ENCODE measurements around the gene LRMDA.

The LRMDA gene

GRCh38 chr10:75449382-75450074 is 18.1 kb downstream of the LRMDA start:
- DNase-seq, result no peak

- DNase-seq, result no peak
These were observed 18.6 kb downstream of the LRMDA start for GRCh38 chr10:75450075-75450445.

- DNase-seq, result no peak
These were observed 19.5 kb downstream of the LRMDA start for GRCh38 chr10:75450644-75451640.

GRCh38 chr10:75451831-75452230 is 20.4 kb downstream of the LRMDA start:
- no peak for DNase-seq

- no peak for DNase-seq
These were observed 21.6 kb downstream of the LRMDA start for GRCh38 chr10:75452997-75453396.

GRCh38 chr10:75456122-75456521 is 24.7 kb downstream of the LRMDA start:
- DNase-seq, result no peak

GRCh38 chr10:75460059-75460458 is 28.6 kb downstream of the LRMDA start:
- DNase-seq, result no peak

- DNase-seq, result no peak
These were observed 30.5 kb downstream of the LRMDA start for GRCh38 chr10:75461672-75462649.

GRCh38 chr10:75462865-75463264 is 31.4 kb downstream of the LRMDA start:
- DNase-seq, result no peak

- no peak for DNase-seq
These were observed 33.3 kb downstream of the LRMDA start for GRCh38 chr10:75464478-75465449.

- DNase-seq, result no peak
These were observed 34.0 kb downstream of the LRMDA start for GRCh38 chr10:75465450-75465827.

GRCh38 chr10:75466001-75466400 is 34.6 kb downstream of the LRMDA start:
- DNase-seq, result no peak

- no peak for DNase-seq
These were observed 35.5 kb downstream of the LRMDA start for GRCh38 chr10:75466886-75467285.

GRCh38 chr10:75468612-75469005 is 37.2 kb downstream of the LRMDA start:
- DNase-seq, result no peak

GRCh38 chr10:75469006-75469616 is 37.7 kb downstream of the LRMDA start:
- DNase-seq, result no peak

GRCh38 chr10:75470901-75471300 is 39.5 kb downstream of the LRMDA start:
- DNase-seq, result no peak

GRCh38 chr10:75472685-75473084 is 41.3 kb downstream of the LRMDA start:
- DNase-seq, result no peak

- DNase-seq, result no peak
These were observed 42.7 kb downstream of the LRMDA start for GRCh38 chr10:75474106-75474505.

GRCh38 chr10:75475460-75476182 is 44.2 kb downstream of the LRMDA start:
- DNase-seq, result no peak

- no peak for DNase-seq
These were observed 45.1 kb downstream of the LRMDA start for GRCh38 chr10:75476569-75476968.

- DNase-seq, result no peak
These were observed 45.6 kb downstream of the LRMDA start for GRCh38 chr10:75476985-75477384.

Data from NCI-H446 (cell line).